GM12878 (cell line): ENCODE results near the gene ITGA2. TPM values are rescaled to one million over a fixed set of nuclear protein-coding genes. Genes with fewer than 3 reads are reported as not detected.

Experiments used
- ATAC-seq: fragments of 200-7000 bp; cut with Tn5 transposase; 3 replicates; pipeline ENCODE4 v1.9.1; 2020; ENCODE audit warnings: mild to moderate bottlenecking, moderate library complexity
- BruUV-seq: library from RNA; stranded (reverse); fragments of 400-500 nt; replicated peaks from 2 replicates; lab custom pipeline; 2021; lab: Mats Ljungman, UMichigan
- CTCF ChIA-PET: fragments of 300-600 bp; sonication (Branson Sonifier 250); formaldehyde crosslinking; extraction: SDS; loops from one replicate; lab custom pipeline; 2021; ENCODE audit warnings: inconsistent platforms; lab: Yijun Ruan, JAX
- POLR2A ChIA-PET: fragments of 350-600 bp; formaldehyde crosslinking; extraction: SDS; loops from one replicate; lab custom pipeline; 2021; ENCODE audit warnings: inconsistent platforms; lab: Charles Lee
- RAD21 ChIA-PET: fragments of 300-600 bp; sonication (Branson Sonifier 250); formaldehyde crosslinking; loops from one replicate; lab custom pipeline; 2023; ENCODE audit warnings: antibody characterized with exemption; ENCODE audit not compliant: unreplicated experiment; lab: Charles Lee
- SMC1A ChIA-PET: fragments of 300-600 bp; sonication (Branson Sonifier 250); formaldehyde crosslinking; loops from one replicate; lab custom pipeline; 2023; ENCODE audit not compliant: unreplicated experiment, uncharacterized antibody; lab: Charles Lee
- DNase-seq: peaks from one replicate; pipeline ENCODE4 v3.0.0-alpha.2; 2011; ENCODE audit warnings: low read depth, low spot score
- FAIRE-seq: peaks from 3 replicates; lab custom pipeline; 2011; peaks lifted over from hg19 to GRCh38; lab: Jason Lieb, UNC
- H2AFZ ChIP-seq: 2 replicates; pipeline ENCODE4 v1.6.0; 2011; ENCODE audit warnings: low read depth, low read length, control low read depth; ENCODE audit not compliant: control insufficient read depth
- H3K27ac ChIP-seq: 2 replicates; pipeline ENCODE4 v1.5.1; 2011; ENCODE audit warnings: control low read depth; ENCODE audit not compliant: control insufficient read depth, insufficient read depth
- H3K27me3 ChIP-seq, 2 experiments: replicated peaks in 1 of 2; 2 replicates each; pipeline versions ENCODE4 v1.6.0 to v1.6.1; 2011; ENCODE audit warnings: low read length in 1 of 2; ENCODE audit not compliant: control insufficient read depth in 2 of 2, insufficient read depth in 2 of 2
- H3K36me3 ChIP-seq, 2 experiments: 2 replicates each; pipeline ENCODE4 v1.5.1; 2011; ENCODE audit warnings: low read length in 1 of 2; ENCODE audit not compliant: control insufficient read depth in 2 of 2, insufficient read depth in 2 of 2
- H3K4me1 ChIP-seq: 2 replicates; pipeline ENCODE4 v1.6.1; 2011; ENCODE audit warnings: mild to moderate bottlenecking, low read length, moderate library complexity, mixed read lengths; ENCODE audit not compliant: control insufficient read depth, insufficient read depth
- H3K4me2 ChIP-seq: 2 replicates; pipeline ENCODE4 v1.6.0; 2011; ENCODE audit warnings: control low read depth; ENCODE audit not compliant: control insufficient read depth, insufficient read depth
- H3K4me3 ChIP-seq: fragments of 200-600 bp; sonication (generic); 2 replicates; pipeline ENCODE4 v1.5.1; 2016
- H3K79me2 ChIP-seq: 2 replicates; pipeline ENCODE4 v1.6.0; 2011; ENCODE audit warnings: low read length; ENCODE audit not compliant: control insufficient read depth, insufficient read depth
- H3K9ac ChIP-seq: 2 replicates; pipeline ENCODE4 v1.8.0; 2011; ENCODE audit warnings: low read length, control low read depth, mixed read lengths; ENCODE audit not compliant: control insufficient read depth, insufficient read depth
- H3K9me3 ChIP-seq: replicated peaks from 3 replicates; pipeline ENCODE4 v1.5.1; 2011; ENCODE audit warnings: mild to moderate bottlenecking, low read length; ENCODE audit not compliant: control insufficient read depth, insufficient read depth
- H4K20me1 ChIP-seq: 2 replicates; pipeline ENCODE4 v1.6.0; 2011; ENCODE audit not compliant: control insufficient read depth, insufficient read depth
- ATF3 ChIP-seq: IDR thresholded peaks from 2 replicates; pipeline ENCODE4 v1.6.1; 2011; ENCODE audit warnings: low read depth, mild to moderate bottlenecking, low read length, moderate library complexity, borderline replicate concordance; ENCODE audit errors: extremely low read depth
- BCL3 ChIP-seq: IDR thresholded peaks from 2 replicates; pipeline ENCODE4 v1.6.1; 2011; ENCODE audit warnings: borderline replicate concordance, low read depth, mild to moderate bottlenecking, moderate library complexity, low read length; ENCODE audit not compliant: insufficient read depth, poor library complexity, severe bottlenecking
- BMI1 ChIP-seq: fragments of 450-650 bp; IDR thresholded peaks from 2 replicates; pipeline ENCODE4 v1.6.1; 2016; ENCODE audit warnings: mild to moderate bottlenecking, moderate library complexity, borderline replicate concordance
- FOS ChIP-seq: IDR thresholded peaks from 3 replicates; pipeline ENCODE4 v1.6.1; 2011; ENCODE audit warnings: borderline replicate concordance; ENCODE audit not compliant: insufficient read length; ENCODE audit errors: extremely low read depth
- FOXK2 ChIP-seq: fragments of 450-650 bp; IDR thresholded peaks from 2 replicates; pipeline ENCODE4 v1.6.1; 2017; ENCODE audit warnings: mild to moderate bottlenecking, moderate library complexity
- JUNB ChIP-seq: IDR thresholded peaks from 2 replicates; pipeline ENCODE4 v1.6.1; 2016; ENCODE audit warnings: antibody characterized with exemption, mild to moderate bottlenecking
- KLF5 ChIP-seq: fragments of 450-650 bp; IDR thresholded peaks from 2 replicates; pipeline ENCODE4 v1.6.1; 2014; ENCODE audit warnings: mild to moderate bottlenecking; ENCODE audit not compliant: partially characterized antibody
- NFIC ChIP-seq: IDR thresholded peaks from 2 replicates; pipeline ENCODE4 v1.6.1; 2012; ENCODE audit warnings: low read depth, mild to moderate bottlenecking, inconsistent platforms, low read length, moderate library complexity
- NR2F1 ChIP-seq: fragments of 450-650 bp; conservative IDR thresholded peaks from 2 replicates; pipeline ENCODE4 v1.6.1; 2017; ENCODE audit warnings: mild to moderate bottlenecking
- SRF ChIP-seq, 2 experiments: IDR thresholded peaks; 2 replicates each; pipeline ENCODE4 v1.6.1; 2011; ENCODE audit warnings: low read depth in 2 of 2, low read length in 2 of 2, mild to moderate bottlenecking in 1 of 2, moderate library complexity in 1 of 2
- STAT1 ChIP-seq: fragments of 450-650 bp; conservative IDR thresholded peaks from 2 replicates; pipeline ENCODE4 v1.6.1; 2014; ENCODE audit warnings: antibody characterized with exemption, mild to moderate bottlenecking
- SUPT20H ChIP-seq: IDR thresholded peaks from 2 replicates; pipeline ENCODE4 v1.6.1; 2011; ENCODE audit warnings: low read depth, mild to moderate bottlenecking, low read length, moderate library complexity, borderline replicate concordance; ENCODE audit not compliant: control insufficient read depth
- TARDBP ChIP-seq: IDR thresholded peaks from 2 replicates; pipeline ENCODE4 v1.6.1; 2016; ENCODE audit warnings: borderline replicate concordance
- TCF7 ChIP-seq: IDR thresholded peaks from 2 replicates; pipeline ENCODE4 v1.6.1; 2014; ENCODE audit warnings: antibody characterized with exemption, borderline replicate concordance
- ZNF217 ChIP-seq: fragments of 450-650 bp; IDR thresholded peaks from 2 replicates; pipeline ENCODE4 v1.6.1; 2017; ENCODE audit warnings: antibody characterized with exemption, mild to moderate bottlenecking
- ZNF622 ChIP-seq: fragments of 450-650 bp; IDR thresholded peaks from 2 replicates; pipeline ENCODE4 v1.6.1; 2017; ENCODE audit warnings: mild to moderate bottlenecking, inconsistent platforms
- WGBS: methylation state at CpG from one replicate; pipeline ENCODE4 v1.1.6; 2016; ENCODE audit warnings: low lambda C conversion rate; ENCODE audit not compliant: insufficient replicate concordance, insufficient coverage; ENCODE audit errors: missing lambda C conversion rate; 5-methylcytosine and 5-hydroxymethylcytosine counted together
- in situ Hi-C: fragments of 300-500 bp; cut with MboI; formaldehyde crosslinking; loops from 9 replicates; pipeline ENCODE4 v1.14.3; 2018; ENCODE audit warnings: mixed read lengths
- intact Hi-C: fragments of 100-400 bp; cut with micrococcal nuclease; formaldehyde crosslinking; loops from one replicate; pipeline ENCODE4 v1.14.2; 2022; ENCODE audit not compliant: unreplicated experiment
- polyA plus RNA-seq, 11 experiments: library from polyadenylated mRNA; depleted of rRNA in 4 of 11; unstranded in 6 of 11; stranded (reverse) in 5 of 11; fragments of >200 nt; fragmentation: Nextera tagmentation in 4 of 11; fragmentation: Illumina TruSeq in 1 of 11; extraction: Ambion mirVana in 4 of 11; extraction: Trizol in 1 of 11; gene quantifications; 1 replicate in 1 of 11; 2 replicates in 10 of 11; pipeline versions ENCODE4 v1.2.1 to v1.2.3, GENCODE V29; 2011 to 2016; ENCODE audit warnings: inconsistent platforms in 2 of 11, missing spikeins in 2 of 11, low read depth in 1 of 11
- total RNA-seq, 4 experiments: library from RNA; depleted of rRNA in 3 of 4; stranded (reverse); fragments of >200 nt in 3 of 4; fragmentation: Illumina TruSeq in 1 of 4; extraction: Trizol in 1 of 4; gene quantifications; 2 replicates each; pipeline versions ENCODE4 v1.2.1 to v1.2.3, GENCODE V29; 2013 to 2021

Gene ITGA2
- total and polyA plus RNA-seq, 10 of the 15 experiments (the other 5 are each of a cell fraction or from before 2014, with no cell fraction given) = under 0.01 to 0.13 (median 0.03) TPM; not detected in 6

GRCh38 chr5:53031695-53032096 lies 42.5 kb downstream of the ITGA2 start:
- Histone ChIP-seq H3K27me3 (no peaks in the 10 kb centered on the region; a peak in 1 of 4 replicates), H3K27ac (no peak overlapping the region), H3K4me3 (no peak overlapping the region), H3K4me1 (no peaks in the 10 kb centered on the region), H3K4me2 (no peak overlapping the region), H4K20me1 (no peaks in the 10 kb centered on the region), H2AFZ (no peak overlapping the region), H3K36me3 (no peaks in the 10 kb centered on the region), H3K79me2 (no peaks in the 10 kb centered on the region), H3K9me3 (no peaks in the 10 kb centered on the region), H3K9ac (no peak overlapping the region)
- SMC1A ChIA-PET = interaction anchor here (0.5 kb wide), 1 partner anchor 11 kb away, joined by 3 read pairs; no protein-coding TSS in a partner anchor
- in situ Hi-C loops = no loop called here
- RAD21 ChIA-PET = interaction anchor here (1.0 kb wide), 1 partner anchor 82 kb away, joined by 4 read pairs; no protein-coding TSS in a partner anchor
- intact Hi-C loops = no loop called here
- no peak for FAIRE-seq
- POLR2A ChIA-PET = no interaction called here
- CTCF ChIA-PET = interaction anchor here (0.8 to 1.6 kb wide), 3 partner anchors 34 to 83 kb away, joined by 4 to 6 read pairs (median 4); no protein-coding TSS in a partner anchor
- no peak for ATAC-seq
- WGBS = 61% methylated on average over 4 of the region's 4 CpGs
- TF ChIP-seq SUPT20H (no peak), ZNF217 (no peak), ATF3 (no peak), JUNB (no peak), FOXK2 (no peak), NFIC (no peak), TCF7 (no peak), FOS (no peak), STAT1 (no peak), ZNF622 (no peak), KLF5 (no peak), SRF (IDR thresholded peaks at IDR 0.05; ENCODE audit: low read depth in 2 of 2, low read length in 2 of 2) (no peak), TARDBP (no peak), BMI1 (no peak), NR2F1 (no peak), BCL3 (no peak)
- BruUV-seq = no TSS peak
- DNase-seq = no peak
